Right lobe of liver (tissue), 6 donors: ENCODE data around the gene CNGA4. TPM values are rescaled to one million over a fixed set of nuclear protein-coding genes. Genes with fewer than 3 reads are reported as not detected.
A peak's percentile ranks its signal among the peaks of the same experiment; 100 is the strongest.

Experiments
- ATAC-seq, 4 donors: fragments of 200-7000 bp; cut with Tn5 transposase; one replicate each; pipeline ENCODE4 v1.9.1; 2020; ENCODE audit warnings: mild to moderate bottlenecking in 4 of 4, moderate library complexity in 4 of 4
- DNase-seq, 3 donors: peaks; one replicate each; pipeline ENCODE4 v3.0.0-alpha.2; 2020
- H3K27ac ChIP-seq, 3 donors: fragments of 200-600 bp; one replicate each; pipeline ENCODE4 v1.8.0; 2022
- H3K27me3 ChIP-seq, 2 donors: fragments of 200-600 bp; one replicate each; pipeline ENCODE4 v1.8.0; 2022
- H3K36me3 ChIP-seq, 4 donors: fragments of 200-600 bp; sonication (generic) in 1 of 4; one replicate each; pipeline versions ENCODE4 v1.5.1 to v1.8.0; 2017 to 2022; ENCODE audit warnings: control low read depth in 1 of 4
- H3K4me1 ChIP-seq, 4 donors: fragments of 200-600 bp; sonication (generic) in 1 of 4; one replicate each; pipeline versions ENCODE4 v1.5.1 to v1.8.0; 2017 to 2022; ENCODE audit warnings: control low read depth in 1 of 4
- H3K4me3 ChIP-seq, 3 donors: fragments of 200-600 bp; one replicate each; pipeline ENCODE4 v1.8.0; 2022
- H3K9me3 ChIP-seq, 4 donors: fragments of 200-600 bp; sonication (generic) in 1 of 4; one replicate each; pipeline versions ENCODE4 v1.5.1 to v1.8.0; 2017 to 2022; ENCODE audit warnings: control low read depth in 1 of 4
- CTCF ChIP-seq, 4 donors: fragments of 200-600 bp in 3 of 4; fragments of 450-650 bp in 1 of 4; IDR thresholded peaks; one replicate each; pipeline versions ENCODE4 v1.5.1 to v1.8.0; 2016 to 2022; ENCODE audit warnings: antibody characterized with exemption in 4 of 4, mild to moderate bottlenecking in 2 of 4
- POLR2A ChIP-seq: fragments of 450-650 bp; IDR thresholded peaks from one replicate; pipeline ENCODE4 v1.6.1; 2017; ENCODE audit warnings: antibody characterized with exemption, mild to moderate bottlenecking
- WGBS: methylation state at CpG from one replicate; pipeline ENCODE4 v1.1.6; 2018; ENCODE audit warnings: low coverage, low lambda C conversion rate; ENCODE audit not compliant: insufficient coverage; ENCODE audit errors: missing lambda C conversion rate; 5-methylcytosine and 5-hydroxymethylcytosine counted together
- intact Hi-C, 2 donors: fragments of 100-400 bp; cut with DNase I; formaldehyde crosslinking; loops; one replicate each; pipeline versions ENCODE4 v1.11.2 to v1.14.1; 2022
- total RNA-seq, 6 experiments: library from RNA; depleted of rRNA in 2 of 6; stranded (reverse); fragments of >200 nt in 2 of 6; fragmentation: NEBNext Ultra II Directional in 3 of 6; extraction: Animal tissue kit (Norgen Biotek cat#: 25700) in 3 of 6; gene quantifications; one replicate each; pipeline versions ENCODE4 v1.1.0 to v1.2.4, GENCODE V29; 2016 to 2023
- donor health status: DM: no; HTN: yes; CAD: no.
- donor health status: DM: no; HTN: no; CAD: no.
- donor health status: DM: no; HTN: no; CAD: no.
- donor health status: DM: no; HTN: yes; CAD: no.
- donor health status: DM: no; HTN: yes; CAD: no.

The CNGA4 gene
- total RNA-seq, 6 experiments from 2014 or later, result 0.25 TPM; not detected in 5

GRCh38 chr11:6258141-6258540, 19.3 kb downstream of the CNGA4 start:
- H3K27ac ChIP-seq, result no peak overlapping the region
- H3K27me3 ChIP-seq, result peaks cover 4 to 5% of the 10 kb centered on the region in 2 donors
- peaks cover 0 to 9% (median 2%) of the 10 kb centered on the region in 4 donors for H3K4me1 ChIP-seq
- no peak for ATAC-seq
- no peak for TF ChIP-seq POLR2A
- TF ChIP-seq CTCF (IDR thresholded peaks at IDR 0.05), result no peak
- DNase-seq, result no peak
- no peak overlapping the region for H3K4me3 ChIP-seq
- no peaks in the 10 kb centered on the region for H3K9me3 ChIP-seq
- intact Hi-C loops, result no loop called here
- H3K36me3 ChIP-seq, result no peaks in the 10 kb centered on the region
- 81% methylated on average over 3 of the region's 3 CpGs for WGBS

GRCh38 chr11:6258571-6259081, 19.7 kb downstream of the CNGA4 start:
- Histone ChIP-seq H3K27me3 (peaks cover 4 to 5% of the 10 kb centered on the region in 2 donors), H3K4me3 (no peak overlapping the region), H3K27ac (no peak overlapping the region), H3K4me1 (peaks cover 0 to 9% (median 2%) of the 10 kb centered on the region in 4 donors), H3K9me3 (no peaks in the 10 kb centered on the region), H3K36me3 (no peaks in the 10 kb centered on the region)
- WGBS, result 11% methylated on average over 16 of the region's 16 CpGs
- no peak for TF ChIP-seq POLR2A
- TF ChIP-seq CTCF (IDR thresholded peaks at IDR 0.05), result no peak
- peak; percentile 8 to 33 (median 17) for ATAC-seq
- DNase-seq, result no peak
- intact Hi-C loops, result no loop called here

GRCh38 chr11:6260207-6260726, 21.4 kb downstream of the CNGA4 start:
- 23% methylated on average over 3 of the region's 5 CpGs for WGBS
- H3K9me3 ChIP-seq, result no peaks in the 10 kb centered on the region
- H3K4me1 ChIP-seq, result peaks cover 0 to 9% (median 2%) of the 10 kb centered on the region in 4 donors
- intact Hi-C loops, result no loop called here
- H3K27ac ChIP-seq, result no peak overlapping the region
- no peaks in the 10 kb centered on the region for H3K36me3 ChIP-seq
- no peak overlapping the region for H3K4me3 ChIP-seq
- TF ChIP-seq CTCF (IDR thresholded peaks at IDR 0.05) (no peak), POLR2A (no peak)
- DNase-seq (no peak), ATAC-seq (no peak)
- peaks cover 4 to 5% of the 10 kb centered on the region in 2 donors for H3K27me3 ChIP-seq

- WGBS, result 79% methylated on average over 1 of the region's 1 CpG
- TF ChIP-seq CTCF (IDR thresholded peaks at IDR 0.05) (no peak), POLR2A (no peak)
- Histone ChIP-seq H3K27ac (no peak overlapping the region), H3K4me1 (peaks cover 0 to 9% (median 2%) of the 10 kb centered on the region in 4 donors), H3K9me3 (no peaks in the 10 kb centered on the region), H3K27me3 (peaks cover 3% of the 10 kb centered on the region in 2 donors), H3K4me3 (no peak overlapping the region), H3K36me3 (no peaks in the 10 kb centered on the region)
- ATAC-seq, result no peak
- DNase-seq, result no peak
- intact Hi-C loops, result no loop called here
Observed at GRCh38 chr11:6263662-6264061, 24.8 kb downstream of the CNGA4 start.
